Measurements from ENCODE around the gene HMOX2.

GRCh38 chr16:4534151-4534790, 58.1 kb downstream of the HMOX2 start:
- TF ChIP-seq CTCF (IDR thresholded peaks at IDR 0.05; ENCODE audit: borderline replicate concordance, extremely low read depth, low read length, poor library complexity, severe bottlenecking) (no peak), EZH2 (IDR thresholded peaks at IDR 0.05; ENCODE audit: borderline replicate concordance, low read depth, low read length, severe bottlenecking) (no peak)

Measured in DND-41 (cell line).